Keratinocyte (primary cell): Measurements from ENCODE around the gene TECRL. TPM values are rescaled to one million over a fixed set of nuclear protein-coding genes. Genes with fewer than 3 reads are reported as not detected.

Source experiments
- DNase-seq: peaks from one replicate; pipeline ENCODE4 v3.0.0-alpha.2; 2011; ENCODE audit warnings: low read depth, missing footprints, low spot score
- FAIRE-seq: peaks from 2 replicates; lab custom pipeline; 2011; peaks lifted over from hg19 to GRCh38; lab: Jason Lieb, UNC
- H2AFZ ChIP-seq: 2 replicates; pipeline ENCODE4 v1.6.0; 2012; ENCODE audit warnings: low read length, control low read depth, inconsistent platforms; ENCODE audit not compliant: control insufficient read depth
- H3K27ac ChIP-seq: 2 replicates; pipeline ENCODE4 v1.5.1; 2011; ENCODE audit warnings: low read length; ENCODE audit not compliant: control insufficient read depth, insufficient read depth
- H3K27me3 ChIP-seq: 3 replicates; pipeline ENCODE4 v1.6.0; 2011; ENCODE audit warnings: low read length; ENCODE audit not compliant: control insufficient read depth, insufficient read depth; ENCODE audit errors: extremely low read depth
- H3K36me3 ChIP-seq, 2 experiments: 2 replicates in 1 of 2; 3 replicates in 1 of 2; pipeline ENCODE4 v1.5.1; 2011; ENCODE audit warnings: low read length in 2 of 2, mild to moderate bottlenecking in 1 of 2; ENCODE audit not compliant: control insufficient read depth in 2 of 2, insufficient read depth in 2 of 2; ENCODE audit errors: extremely low read depth in 1 of 2
- H3K4me1 ChIP-seq: 3 replicates; pipeline ENCODE4 v1.5.1; 2011; ENCODE audit warnings: low read length; ENCODE audit not compliant: control insufficient read depth, insufficient read depth; ENCODE audit errors: extremely low read depth
- H3K4me2 ChIP-seq: 3 replicates; pipeline ENCODE4 v1.6.0; 2011; ENCODE audit warnings: low read depth, low read length; ENCODE audit not compliant: control insufficient read depth, insufficient read depth; ENCODE audit errors: extremely low read depth
- H3K4me3 ChIP-seq, 3 experiments: fragments of 200-600 bp in 1 of 3; sonication (generic) in 1 of 3; 2 replicates in 2 of 3; 3 replicates in 1 of 3; pipeline ENCODE4 v1.5.1; 2011 to 2016; ENCODE audit warnings: low read length in 3 of 3, mild to moderate bottlenecking in 3 of 3, control low read depth in 2 of 3, inconsistent platforms in 1 of 3, low read depth in 1 of 3, mixed read lengths in 1 of 3, mixed run types in 1 of 3, moderate library complexity in 1 of 3; ENCODE audit not compliant: control insufficient read depth in 2 of 3, insufficient read depth in 2 of 3; ENCODE audit errors: extremely low read depth in 1 of 3
- H3K79me2 ChIP-seq: 2 replicates; pipeline ENCODE4 v1.6.0; 2012; ENCODE audit warnings: low read length; ENCODE audit not compliant: control insufficient read depth, insufficient read depth
- H3K9ac ChIP-seq: 3 replicates; pipeline ENCODE4 v1.6.0; 2011; ENCODE audit warnings: low read length; ENCODE audit not compliant: control insufficient read depth, insufficient read depth; ENCODE audit errors: extremely low read depth
- H3K9me1 ChIP-seq: 3 replicates; pipeline ENCODE4 v1.6.0; 2011; ENCODE audit warnings: low read length; ENCODE audit not compliant: control insufficient read depth, insufficient read depth; ENCODE audit errors: extremely low read depth
- H3K9me3 ChIP-seq: 2 replicates; pipeline ENCODE4 v1.5.1; 2012; ENCODE audit warnings: low read depth, low read length; ENCODE audit not compliant: control insufficient read depth
- H4K20me1 ChIP-seq: 3 replicates; pipeline ENCODE4 v1.6.0; 2011; ENCODE audit warnings: low read length; ENCODE audit not compliant: control insufficient read depth, insufficient read depth; ENCODE audit errors: extremely low read depth
- EZH2 ChIP-seq: IDR thresholded peaks from one replicate; pipeline ENCODE4 v1.6.1; 2012; ENCODE audit warnings: inconsistent platforms, mild to moderate bottlenecking, low read length, moderate library complexity
- dilution Hi-C: fragments of 300-500 bp; cut with MboI; formaldehyde crosslinking; loops from one replicate; pipeline ENCODE4 v1.7.0; 2020; ENCODE audit warnings: low sequenced_read_pairs; ENCODE audit not compliant: extremely low pct_ligation_motif_present
- polyA plus RNA-seq, 5 experiments: library from polyadenylated mRNA; depleted of rRNA in 3 of 5; stranded (reverse) in 3 of 5; stranded (forward) in 1 of 5; unstranded in 1 of 5; fragments of >200 nt; gene quantifications; 1 replicate in 1 of 5; 2 replicates in 3 of 5; 3 replicates in 1 of 5; pipeline versions ENCODE4 v1.2.1 to v1.2.3, GENCODE V29; 2011 to 2012; ENCODE audit warnings: missing spikeins in 2 of 5, low read depth in 1 of 5, low replicate concordance in 1 of 5
- TF ChIP-seq, protein P1 (sequence below), 3 experiments: IDR thresholded peaks in 1 of 3; conservative IDR thresholded peaks in 1 of 3; optimal IDR thresholded peaks in 1 of 3; 2 replicates in 2 of 3; 3 replicates in 1 of 3; pipeline versions ENCODE3 to v1.5.1; 2011; ENCODE audit warnings: low read length in 3 of 3, mild to moderate bottlenecking in 3 of 3, moderate library complexity in 2 of 3, control low read depth in 1 of 3, inconsistent platforms in 1 of 3; ENCODE audit not compliant: insufficient read depth in 2 of 3; ENCODE audit errors: extremely low read depth in 1 of 3

The TECRL gene
- polyA plus RNA-seq, 1 donor (not counting 4 experiments of a cell fraction or from before 2014, with no cell fraction given) = not detected

DNA sequence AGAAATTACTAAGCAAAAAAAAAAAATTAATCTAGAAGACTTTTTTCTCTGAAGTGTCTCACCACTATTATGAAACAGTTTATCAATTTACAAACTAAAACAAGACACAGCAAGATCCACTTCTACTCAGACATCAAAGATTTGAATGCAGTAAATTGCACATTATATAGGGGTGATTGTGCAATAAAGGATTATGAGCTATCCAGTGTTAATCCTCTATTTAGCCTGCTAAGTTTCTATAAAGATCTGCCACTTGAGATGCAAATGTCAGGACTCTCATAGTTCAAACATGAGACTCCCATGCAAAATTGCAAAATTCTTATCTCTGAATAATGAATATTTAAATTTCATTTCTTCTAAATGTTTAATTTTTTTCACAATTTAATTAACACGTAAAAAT, 2.2 kb downstream of the TECRL start:
- DNase-seq = no peak
- no peaks in the 10 kb centered on the region for H4K20me1 ChIP-seq

DNA sequence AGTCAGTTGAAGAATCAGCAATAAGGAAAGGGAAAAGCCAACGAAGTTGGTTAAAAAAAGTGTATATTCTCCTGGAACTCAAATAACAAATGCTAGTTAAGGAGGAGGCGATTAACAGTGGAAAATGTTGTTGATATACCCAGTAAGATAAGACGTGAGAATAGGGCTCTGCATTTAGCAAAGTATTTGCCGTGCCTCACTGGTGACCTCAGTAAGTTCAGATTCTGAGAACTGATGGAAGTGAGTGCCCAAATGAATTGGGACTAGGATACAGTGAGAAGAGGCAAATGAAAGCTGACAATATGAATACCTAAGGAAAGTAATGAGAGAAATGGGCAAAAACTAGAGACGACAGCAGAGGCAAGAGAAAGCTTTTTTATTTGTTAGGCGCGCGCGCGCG, 3.5 kb downstream of the TECRL start:
- H3K27me3 ChIP-seq = no peaks in the 10 kb centered on the region
- dilution Hi-C loops = no loop called here
- H3K4me3 ChIP-seq = no peak overlapping the region
- no peak overlapping the region for H3K9ac ChIP-seq
- TF ChIP-seq, protein P1, sequence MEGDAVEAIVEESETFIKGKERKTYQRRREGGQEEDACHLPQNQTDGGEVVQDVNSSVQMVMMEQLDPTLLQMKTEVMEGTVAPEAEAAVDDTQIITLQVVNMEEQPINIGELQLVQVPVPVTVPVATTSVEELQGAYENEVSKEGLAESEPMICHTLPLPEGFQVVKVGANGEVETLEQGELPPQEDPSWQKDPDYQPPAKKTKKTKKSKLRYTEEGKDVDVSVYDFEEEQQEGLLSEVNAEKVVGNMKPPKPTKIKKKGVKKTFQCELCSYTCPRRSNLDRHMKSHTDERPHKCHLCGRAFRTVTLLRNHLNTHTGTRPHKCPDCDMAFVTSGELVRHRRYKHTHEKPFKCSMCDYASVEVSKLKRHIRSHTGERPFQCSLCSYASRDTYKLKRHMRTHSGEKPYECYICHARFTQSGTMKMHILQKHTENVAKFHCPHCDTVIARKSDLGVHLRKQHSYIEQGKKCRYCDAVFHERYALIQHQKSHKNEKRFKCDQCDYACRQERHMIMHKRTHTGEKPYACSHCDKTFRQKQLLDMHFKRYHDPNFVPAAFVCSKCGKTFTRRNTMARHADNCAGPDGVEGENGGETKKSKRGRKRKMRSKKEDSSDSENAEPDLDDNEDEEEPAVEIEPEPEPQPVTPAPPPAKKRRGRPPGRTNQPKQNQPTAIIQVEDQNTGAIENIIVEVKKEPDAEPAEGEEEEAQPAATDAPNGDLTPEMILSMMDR (optimal IDR thresholded peaks at IDR 0.05 in 1 of 3, IDR thresholded peaks at IDR 0.05 in 1 of 3, conservative IDR thresholded peaks at IDR 0.05 in 1 of 3; ENCODE audit: extremely low read depth in 1 of 3, insufficient read depth in 2 of 3, low read length in 3 of 3) = no peak
- TF ChIP-seq EZH2 = no peak
- no peaks in the 10 kb centered on the region for H3K4me1 ChIP-seq
- no peak overlapping the region for H3K27ac ChIP-seq
- no peaks in the 10 kb centered on the region for H3K36me3 ChIP-seq
- H3K4me2 ChIP-seq = no peak overlapping the region
- no peaks in the 10 kb centered on the region for H3K9me1 ChIP-seq
- no peak overlapping the region for H2AFZ ChIP-seq
- DNase-seq = no peak
- H3K9me3 ChIP-seq = no peaks in the 10 kb centered on the region
- H4K20me1 ChIP-seq = no peaks in the 10 kb centered on the region
- no peak for FAIRE-seq
- no peaks in the 10 kb centered on the region for H3K79me2 ChIP-seq

More for the DNA sequence above, 2.2 kb downstream of the TECRL start:
- Histone ChIP-seq H3K4me1 (no peaks in the 10 kb centered on the region), H3K27ac (no peak overlapping the region), H3K79me2 (no peaks in the 10 kb centered on the region), H3K36me3 (no peaks in the 10 kb centered on the region), H3K27me3 (no peaks in the 10 kb centered on the region), H3K4me3 (no peak overlapping the region), H3K9ac (no peak overlapping the region), H3K9me1 (no peaks in the 10 kb centered on the region), H3K4me2 (no peak overlapping the region), H2AFZ (no peak overlapping the region), H3K9me3 (no peaks in the 10 kb centered on the region)
- dilution Hi-C loops = no loop called here
- no peak for FAIRE-seq
- TF ChIP-seq, protein P1 (optimal IDR thresholded peaks at IDR 0.05 in 1 of 3, IDR thresholded peaks at IDR 0.05 in 1 of 3, conservative IDR thresholded peaks at IDR 0.05 in 1 of 3; ENCODE audit: extremely low read depth in 1 of 3, insufficient read depth in 2 of 3, low read length in 3 of 3) = no peak
- TF ChIP-seq EZH2 = no peak
